Skeletal muscle tissue (tissue), 4 donors: ENCODE results near the gene DDX20. TPM values are rescaled to one million over a fixed set of nuclear protein-coding genes. Genes with fewer than 3 reads are reported as not detected.
"Not testable (repeated sequence)": the region's sequence is repeated elsewhere in the genome, so short reads cannot be mapped to it uniquely, and the experiment has no call there.

Experiments used
- H3K27ac ChIP-seq: one replicate; pipeline ENCODE4 v1.7.0; 2013; ENCODE audit warnings: mild to moderate bottlenecking, low read depth, low read length, inconsistent platforms
- H3K27me3 ChIP-seq, 3 donors: one replicate each; pipeline ENCODE4 v1.7.0; 2013; ENCODE audit warnings: low read length in 3 of 3; ENCODE audit not compliant: control insufficient read depth in 3 of 3, insufficient read depth in 3 of 3
- H3K36me3 ChIP-seq, 3 donors: one replicate each; pipeline ENCODE4 v1.7.0; 2013; ENCODE audit warnings: low read length in 3 of 3; ENCODE audit not compliant: control insufficient read depth in 3 of 3, insufficient read depth in 3 of 3
- H3K4me1 ChIP-seq, 3 donors: one replicate each; pipeline ENCODE4 v1.7.0; 2013; ENCODE audit warnings: low read length in 3 of 3, mild to moderate bottlenecking in 3 of 3; ENCODE audit not compliant: control insufficient read depth in 3 of 3, insufficient read depth in 3 of 3
- H3K4me3 ChIP-seq, 3 donors: one replicate each; pipeline ENCODE4 v1.7.0; 2013; ENCODE audit warnings: low read length in 3 of 3
- H3K9ac ChIP-seq, 3 donors: one replicate each; pipeline ENCODE4 v1.7.0; 2013; ENCODE audit warnings: low read length in 3 of 3, mild to moderate bottlenecking in 3 of 3, moderate library complexity in 2 of 3, low read depth in 1 of 3
- H3K9me3 ChIP-seq, 3 donors: one replicate each; pipeline ENCODE4 v1.7.0; 2013; ENCODE audit warnings: low read length in 3 of 3; ENCODE audit not compliant: control insufficient read depth in 3 of 3
- total RNA-seq: library from RNA; depleted of rRNA; stranded (reverse); fragments of >200 nt; gene quantifications from one replicate; pipeline ENCODE4 v1.2.3, GENCODE V29; 2014
- donor health status: Osteomylitis.

Gene DDX20
- total RNA-seq, 1 donor from 2014 or later = 12.0 TPM

DNA sequence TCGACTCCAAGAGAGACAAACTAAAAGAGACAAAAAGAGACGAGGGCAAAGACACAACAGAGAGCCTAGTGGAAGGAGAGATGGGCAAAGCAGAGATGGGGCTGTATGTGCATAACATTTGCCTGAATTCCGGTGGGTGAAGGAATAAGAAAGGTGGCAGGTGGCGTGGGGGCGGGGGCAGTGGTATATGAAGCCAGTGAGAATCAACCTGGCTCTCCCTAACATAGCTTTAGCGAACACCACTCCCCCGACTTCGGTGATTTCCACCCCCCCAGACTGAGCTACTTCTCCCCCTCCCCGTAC, 17.6 kb upstream of the DDX20 start:
- Histone ChIP-seq H3K4me3 (peak overlapping the region; percentile 81 to 87 (median 82)), H3K4me1 (peaks cover 57 to 72% (median 68%) of the 10 kb centered on the region in 3 donors), H3K27me3 (no peaks in the 10 kb centered on the region), H3K27ac (peak overlapping the region; percentile 92), H3K36me3 (no peaks in the 10 kb centered on the region), H3K9me3 (no peaks in the 10 kb centered on the region), H3K9ac (peak overlapping the region; percentile 85 to 87 (median 87))

DNA sequence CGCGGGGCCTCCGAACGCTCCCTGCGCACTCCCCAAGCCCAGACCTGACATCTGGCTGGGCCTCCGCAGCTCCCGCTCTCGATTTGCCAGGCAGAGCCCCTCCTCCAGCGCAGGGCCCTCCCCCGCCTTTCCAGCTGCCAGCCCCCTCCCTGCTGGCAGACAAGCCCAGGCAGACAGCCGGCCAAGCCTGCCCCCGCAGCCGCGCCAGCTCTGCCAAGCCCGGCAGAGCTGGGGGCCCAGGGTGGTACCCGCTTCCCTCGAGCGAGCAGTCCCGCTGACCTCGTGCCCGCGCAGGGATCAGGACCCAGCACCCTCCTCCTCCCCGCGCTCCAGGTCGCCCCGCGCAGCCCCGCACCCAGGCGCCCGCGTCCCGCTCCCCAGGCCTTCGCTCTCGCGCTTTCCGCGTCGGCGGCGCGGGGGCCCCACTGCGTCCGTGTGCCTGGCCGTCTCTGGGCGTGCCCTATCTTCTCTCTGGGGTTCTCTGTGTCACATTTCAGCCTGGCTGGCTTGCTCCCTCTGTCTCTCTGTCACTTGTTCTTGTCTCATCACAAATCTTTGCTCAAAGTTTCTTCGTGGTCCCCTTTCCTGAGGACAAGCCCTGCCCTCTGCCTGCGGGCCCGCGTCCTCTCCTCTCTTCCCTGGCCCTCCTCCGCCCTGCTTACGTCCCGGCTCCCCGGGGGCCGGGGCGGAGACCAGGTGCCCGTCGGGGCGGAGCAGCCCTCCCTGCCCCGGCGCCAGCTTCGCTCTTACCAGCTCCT, 17.1 kb upstream of the DDX20 start:
- Histone ChIP-seq H3K4me3 (peak overlapping the region; percentile 81 to 87 (median 82)), H3K27me3 (no peaks in the 10 kb centered on the region), H3K4me1 (peaks cover 57 to 70% (median 62%) of the 10 kb centered on the region in 3 donors), H3K27ac (peak overlapping the region; percentile 92), H3K9me3 (no peaks in the 10 kb centered on the region), H3K36me3 (no peaks in the 10 kb centered on the region), H3K9ac (peak overlapping the region; percentile 85 to 87 (median 87))

DNA sequence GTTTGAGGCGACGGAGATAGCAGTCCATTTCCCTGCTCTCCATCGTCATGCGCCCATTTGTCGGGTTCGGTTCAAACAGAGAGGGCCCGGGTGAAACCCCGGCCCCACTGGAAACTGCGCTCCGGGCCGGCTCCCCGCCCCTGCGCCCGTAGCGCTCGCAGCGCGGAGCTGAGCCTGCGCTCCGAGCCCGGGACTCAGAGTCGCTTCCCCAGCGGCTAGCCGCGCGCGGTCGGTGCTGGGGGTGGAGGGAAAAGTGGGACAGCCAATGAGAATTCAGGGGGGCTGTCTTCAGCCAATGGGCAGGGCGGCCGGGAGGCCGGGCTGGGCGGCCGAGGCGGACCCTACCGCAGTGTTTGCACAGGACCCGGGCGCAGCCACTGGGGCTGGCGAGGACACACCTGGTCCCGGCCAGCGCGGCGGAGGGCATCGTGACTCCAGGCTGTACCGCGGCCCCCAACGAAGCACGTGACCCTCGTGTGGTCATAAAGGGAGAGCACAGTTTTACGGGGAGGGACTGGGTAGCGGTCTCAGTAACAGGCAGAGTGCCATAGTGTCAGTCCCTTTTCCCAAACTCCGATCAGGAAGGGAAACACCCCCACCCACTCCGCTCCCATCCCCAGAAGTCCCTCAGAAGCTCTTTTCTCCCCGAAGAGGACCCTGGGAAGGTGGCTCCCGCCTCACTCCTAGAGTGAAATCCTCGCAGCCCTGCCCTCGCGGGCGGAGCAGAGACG, 16.3 kb upstream of the DDX20 start, which contains the start of gene INKA2:
Gene INKA2 (minus strand): TSS at position 202 of the 731 bp plus-strand sequence. CDS start 153 bp downstream, at position 49.
- H3K27me3 ChIP-seq = no peaks in the 10 kb centered on the region
- peaks cover 49 to 64% (median 55%) of the 10 kb centered on the region in 3 donors for H3K4me1 ChIP-seq
- H3K4me3 ChIP-seq = peak within 1 kb of the TSS; percentile 81 to 87 (median 82)
- no peaks in the 10 kb centered on the region for H3K36me3 ChIP-seq
- H3K9ac ChIP-seq = peak within 1 kb of the TSS; percentile 85 to 87 (median 87)
- H3K9me3 ChIP-seq = no peaks in the 10 kb centered on the region
- H3K27ac ChIP-seq = peak within 1 kb of the TSS; percentile 92

DNA sequence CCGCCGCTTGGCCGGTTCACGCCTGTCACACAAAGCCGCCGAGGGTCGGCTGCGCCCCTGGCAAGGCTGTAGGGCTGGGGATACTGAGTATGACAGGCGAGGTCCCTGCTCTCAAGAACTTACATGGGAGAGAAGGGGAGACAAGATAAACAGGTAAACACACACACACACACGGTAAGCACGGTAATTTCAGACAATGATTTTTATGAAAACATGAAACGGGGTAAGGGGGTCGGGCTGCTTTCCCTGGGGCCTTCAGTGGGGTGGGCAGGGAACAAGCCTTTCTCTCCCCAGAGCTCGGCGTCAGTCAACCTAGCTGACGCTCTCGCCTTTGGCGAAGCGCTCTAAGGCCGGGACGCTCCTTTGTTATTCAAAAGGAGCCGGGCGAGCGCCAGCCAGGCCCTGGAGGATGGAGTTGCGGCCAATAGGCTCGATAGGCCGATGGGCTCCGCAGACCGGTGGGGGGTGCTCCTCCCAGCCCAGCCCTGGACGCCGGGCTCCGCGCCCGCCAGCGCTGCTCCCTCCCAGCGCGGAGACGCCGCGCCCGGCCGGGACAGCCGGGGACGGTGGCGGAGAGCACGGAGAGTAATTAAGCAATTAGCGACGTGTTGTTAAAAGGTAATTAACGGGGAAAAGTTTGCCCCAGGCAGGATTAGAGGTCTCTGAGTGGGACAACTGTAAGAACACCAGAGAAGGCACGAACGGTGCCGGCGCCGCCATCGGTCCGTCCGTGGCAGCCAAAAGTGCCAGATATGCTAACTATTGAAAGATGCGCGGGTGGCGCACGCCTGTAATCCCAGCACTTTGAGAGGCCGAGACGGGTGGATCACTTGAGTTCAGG, 15.6 kb upstream of the DDX20 start:
- Histone ChIP-seq H3K9me3 (no peaks in the 10 kb centered on the region), H3K4me3 (peak overlapping the region; percentile 81 to 87 (median 82)), H3K36me3 (no peaks in the 10 kb centered on the region), H3K4me1 (peaks cover 45 to 56% (median 47%) of the 10 kb centered on the region in 3 donors), H3K27me3 (no peaks in the 10 kb centered on the region), H3K27ac (peak overlapping the region; percentile 92), H3K9ac (peak overlapping the region; percentile 73 to 87 (median 85))

DNA sequence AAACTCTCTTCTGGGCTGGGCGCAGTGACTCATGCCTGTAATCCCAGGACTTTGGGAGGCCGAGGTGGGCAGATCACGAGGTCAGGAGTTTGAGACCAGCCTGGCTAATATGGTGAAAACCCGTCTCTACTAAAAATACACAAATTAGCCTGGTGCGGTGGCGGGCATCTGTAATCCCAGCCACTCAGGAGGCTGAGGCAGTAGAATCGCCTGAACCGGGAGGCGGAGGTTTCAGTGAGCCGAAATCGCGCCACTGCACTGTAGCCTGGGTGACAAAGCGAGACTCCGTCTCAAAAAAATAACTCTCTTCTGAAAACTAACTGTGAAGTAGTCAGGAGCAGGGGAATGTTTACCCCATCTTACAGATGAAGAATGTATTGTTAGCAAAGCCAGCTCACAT, 13.4 kb upstream of the DDX20 start:
- not testable (repeated sequence) for H3K27me3 ChIP-seq, H3K4me3 ChIP-seq, H3K36me3 ChIP-seq, H3K9me3 ChIP-seq, H3K27ac ChIP-seq, H3K9ac ChIP-seq
- H3K4me1 ChIP-seq = peaks cover 33 to 45% (median 35%) of the 10 kb centered on the region in 3 donors

DNA sequence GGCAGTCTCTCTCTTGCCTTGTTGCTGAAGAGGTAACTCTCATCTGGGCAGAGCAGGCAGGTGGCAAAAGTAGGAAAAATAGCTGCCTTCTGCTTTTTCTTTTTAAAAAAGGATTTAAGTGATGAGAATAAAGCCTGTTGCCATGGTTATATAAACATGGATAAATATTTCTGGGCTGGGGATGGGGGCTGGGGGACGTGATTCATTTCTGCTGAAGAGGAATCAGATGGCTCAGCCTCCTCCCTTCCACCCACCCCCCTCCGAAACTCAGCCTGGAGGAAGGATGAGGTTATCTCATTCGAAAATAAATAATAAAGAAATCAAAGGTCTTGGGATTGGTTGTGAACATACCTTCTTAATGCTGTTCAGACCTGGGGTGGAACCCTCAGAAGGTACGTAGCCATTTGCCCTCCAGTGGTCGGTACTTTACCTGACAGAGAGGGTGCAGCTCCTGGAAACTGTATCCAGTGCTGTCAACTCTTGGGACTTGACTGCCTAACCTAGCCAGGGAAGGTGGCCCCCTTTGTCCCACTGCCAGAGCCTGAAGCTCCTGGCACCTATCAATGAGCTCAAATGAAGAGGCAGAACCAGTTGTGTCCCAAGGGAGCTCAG, 12.7 kb upstream of the DDX20 start:
- Histone ChIP-seq H3K4me3 (no peak overlapping the region), H3K9me3 (no peaks in the 10 kb centered on the region), H3K9ac (no peak overlapping the region), H3K36me3 (no peaks in the 10 kb centered on the region), H3K27me3 (no peaks in the 10 kb centered on the region), H3K27ac (no peak overlapping the region), H3K4me1 (peaks cover 26 to 39% (median 27%) of the 10 kb centered on the region in 3 donors)

DNA sequence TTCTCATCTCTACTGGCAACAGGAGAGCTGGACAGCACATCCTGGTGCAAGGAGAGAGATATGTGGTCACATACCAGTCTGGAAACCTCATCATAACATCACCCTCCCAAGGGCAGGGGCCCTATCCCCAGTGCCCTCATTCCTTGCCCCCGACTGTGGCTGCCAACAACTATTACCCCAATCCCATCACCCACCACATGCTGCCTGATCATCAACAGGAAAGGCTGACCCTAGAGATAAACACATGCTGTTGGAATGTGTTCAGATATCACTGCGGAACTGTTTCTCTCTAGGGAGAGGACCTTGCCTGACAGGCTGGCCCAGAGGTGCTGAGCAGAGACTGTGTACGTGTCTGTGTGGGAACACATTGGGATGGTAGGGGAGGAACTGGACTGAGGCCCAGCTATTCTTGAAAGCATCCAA, 12.0 kb upstream of the DDX20 start:
- no peaks in the 10 kb centered on the region for H3K36me3 ChIP-seq
- peaks cover 21 to 34% (median 22%) of the 10 kb centered on the region in 3 donors for H3K4me1 ChIP-seq
- H3K9me3 ChIP-seq = no peaks in the 10 kb centered on the region
- no peak overlapping the region for H3K4me3 ChIP-seq
- no peak overlapping the region for H3K27ac ChIP-seq
- no peaks in the 10 kb centered on the region for H3K27me3 ChIP-seq
- H3K9ac ChIP-seq = no peak overlapping the region

DNA sequence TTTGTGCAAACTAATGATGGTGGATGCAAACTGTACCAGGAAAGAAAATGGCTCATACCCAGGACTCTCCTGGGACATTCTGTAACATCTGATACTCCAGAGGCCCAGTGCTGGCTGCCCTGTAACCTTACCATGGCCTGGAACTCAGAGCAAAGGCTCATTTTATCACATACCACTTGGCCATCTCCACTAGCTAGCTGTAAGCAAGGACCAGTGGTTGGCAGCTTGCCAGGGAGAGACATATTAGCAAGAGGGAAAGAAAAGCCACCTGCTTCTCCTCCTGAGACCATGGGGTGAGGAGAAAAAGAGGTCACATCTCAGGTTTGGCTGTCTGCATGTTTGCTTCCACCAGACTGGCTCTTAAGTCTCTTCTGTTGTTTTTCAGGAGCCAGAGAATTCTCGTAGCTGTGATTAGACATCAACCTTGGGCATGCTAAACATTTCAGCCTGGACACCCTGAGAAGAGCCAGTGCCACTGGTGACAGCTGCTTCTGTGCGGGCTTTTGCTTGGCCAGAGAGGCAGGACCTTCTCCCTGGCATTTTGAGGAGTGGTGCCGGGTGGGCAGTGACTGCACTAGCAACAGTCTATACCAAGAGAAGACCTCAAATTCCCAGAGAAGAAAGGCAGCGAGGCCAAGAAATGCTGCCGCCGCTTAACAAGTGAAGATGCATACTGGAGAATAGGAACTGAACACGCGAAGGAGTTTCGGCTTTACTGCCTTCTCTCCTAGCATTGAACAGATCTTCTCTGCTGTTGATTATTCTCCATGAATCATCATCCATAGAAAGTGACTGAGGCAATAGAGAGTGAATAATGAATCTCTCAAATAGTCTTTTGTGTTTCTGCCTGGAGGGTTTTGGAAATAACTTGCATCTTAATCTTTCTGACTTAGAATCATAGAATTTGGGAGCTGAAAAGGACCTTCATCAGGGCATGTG, 9.8 kb upstream of the DDX20 start:
- no peak overlapping the region for H3K4me3 ChIP-seq
- H3K27ac ChIP-seq = no peak overlapping the region
- H3K27me3 ChIP-seq = no peaks in the 10 kb centered on the region
- H3K9ac ChIP-seq = no peak overlapping the region
- no peaks in the 10 kb centered on the region for H3K36me3 ChIP-seq
- peaks cover 8 to 17% (median 8%) of the 10 kb centered on the region in 3 donors for H3K4me1 ChIP-seq
- no peaks in the 10 kb centered on the region for H3K9me3 ChIP-seq

DNA sequence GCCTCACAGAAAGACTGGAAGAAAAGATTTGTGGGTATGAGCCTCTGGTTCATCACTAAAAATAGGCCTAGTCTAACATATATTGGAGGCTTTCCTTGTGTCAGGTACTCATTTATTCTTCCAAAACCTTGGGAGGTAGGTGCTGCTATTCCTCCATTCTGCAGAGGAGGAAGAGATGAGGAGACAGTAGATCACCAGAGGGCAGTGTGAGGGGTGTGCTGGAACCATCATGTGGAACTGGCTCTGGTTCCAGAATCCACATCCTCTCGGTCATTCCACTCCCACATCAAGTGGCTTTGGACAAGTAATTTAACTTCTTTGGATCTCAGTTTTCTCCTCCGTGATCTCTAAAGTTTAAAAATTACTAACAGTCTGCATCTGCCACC, 9.1 kb upstream of the DDX20 start:
- Histone ChIP-seq H3K9ac (no peak overlapping the region), H3K4me1 (peaks cover 8 to 17% (median 8%) of the 10 kb centered on the region in 3 donors), H3K27ac (no peak overlapping the region), H3K36me3 (no peaks in the 10 kb centered on the region), H3K27me3 (no peaks in the 10 kb centered on the region), H3K9me3 (no peaks in the 10 kb centered on the region), H3K4me3 (no peak overlapping the region)
